ENCODE data around the gene SPTA1. TPM values are rescaled to one million over a fixed set of nuclear protein-coding genes. Genes with fewer than 3 reads are reported as not detected.

Gene SPTA1
- total RNA-seq, 4 donors from 2014 or later: 0.32 TPM; not detected in 3

- Histone ChIP-seq H3K36me3 (no peaks in the 10 kb centered on the region), H3K27ac (no peak overlapping the region), H3K9me3 (no peaks in the 10 kb centered on the region), H3K4me1 (no peaks in the 10 kb centered on the region), H3K4me3 (no peak overlapping the region), H3K27me3 (no peaks in the 10 kb centered on the region)
- DNase-seq: no peak
- no peak for TF ChIP-seq POLR2A (IDR thresholded peaks at IDR 0.05)
- TF ChIP-seq, protein P1, sequence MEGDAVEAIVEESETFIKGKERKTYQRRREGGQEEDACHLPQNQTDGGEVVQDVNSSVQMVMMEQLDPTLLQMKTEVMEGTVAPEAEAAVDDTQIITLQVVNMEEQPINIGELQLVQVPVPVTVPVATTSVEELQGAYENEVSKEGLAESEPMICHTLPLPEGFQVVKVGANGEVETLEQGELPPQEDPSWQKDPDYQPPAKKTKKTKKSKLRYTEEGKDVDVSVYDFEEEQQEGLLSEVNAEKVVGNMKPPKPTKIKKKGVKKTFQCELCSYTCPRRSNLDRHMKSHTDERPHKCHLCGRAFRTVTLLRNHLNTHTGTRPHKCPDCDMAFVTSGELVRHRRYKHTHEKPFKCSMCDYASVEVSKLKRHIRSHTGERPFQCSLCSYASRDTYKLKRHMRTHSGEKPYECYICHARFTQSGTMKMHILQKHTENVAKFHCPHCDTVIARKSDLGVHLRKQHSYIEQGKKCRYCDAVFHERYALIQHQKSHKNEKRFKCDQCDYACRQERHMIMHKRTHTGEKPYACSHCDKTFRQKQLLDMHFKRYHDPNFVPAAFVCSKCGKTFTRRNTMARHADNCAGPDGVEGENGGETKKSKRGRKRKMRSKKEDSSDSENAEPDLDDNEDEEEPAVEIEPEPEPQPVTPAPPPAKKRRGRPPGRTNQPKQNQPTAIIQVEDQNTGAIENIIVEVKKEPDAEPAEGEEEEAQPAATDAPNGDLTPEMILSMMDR (IDR thresholded peaks at IDR 0.05): no peak
- intact Hi-C loops (cut with DNase I): no loop called here
Measured at GRCh38 chr1:158649052-158649451, 37.5 kb downstream of the SPTA1 start.

GRCh38 chr1:158646465-158646864 lies 40.0 kb downstream of the SPTA1 start:
- DNase-seq: no peak
- WGBS, 2 donors: 92 to 100% methylated on average over 1 of the region's 1 CpG
- H3K27me3 ChIP-seq: no peaks in the 10 kb centered on the region
- H3K36me3 ChIP-seq: no peaks in the 10 kb centered on the region
- no peaks in the 10 kb centered on the region for H3K4me1 ChIP-seq
- TF ChIP-seq POLR2A (IDR thresholded peaks at IDR 0.05): no peak
- TF ChIP-seq, protein P1 (IDR thresholded peaks at IDR 0.05): no peak
- H3K9me3 ChIP-seq: no peaks in the 10 kb centered on the region
- H3K27ac ChIP-seq: no peak overlapping the region
- intact Hi-C loops (cut with DNase I): no loop called here
- no peak overlapping the region for H3K4me3 ChIP-seq

GRCh38 chr1:158644449-158644848 lies 42.1 kb downstream of the SPTA1 start:
- intact Hi-C loops (cut with DNase I): no loop called here
- TF ChIP-seq, protein P1 (IDR thresholded peaks at IDR 0.05): no peak
- no peak for TF ChIP-seq POLR2A (IDR thresholded peaks at IDR 0.05)
- Histone ChIP-seq H3K9me3 (no peaks in the 10 kb centered on the region), H3K4me1 (no peaks in the 10 kb centered on the region), H3K4me3 (no peak overlapping the region), H3K36me3 (no peaks in the 10 kb centered on the region), H3K27me3 (no peaks in the 10 kb centered on the region), H3K27ac (no peak overlapping the region)
- WGBS, 2 donors: 34 to 56% methylated on average over 2 of the region's 2 CpGs
- no peak for DNase-seq

DNA sequence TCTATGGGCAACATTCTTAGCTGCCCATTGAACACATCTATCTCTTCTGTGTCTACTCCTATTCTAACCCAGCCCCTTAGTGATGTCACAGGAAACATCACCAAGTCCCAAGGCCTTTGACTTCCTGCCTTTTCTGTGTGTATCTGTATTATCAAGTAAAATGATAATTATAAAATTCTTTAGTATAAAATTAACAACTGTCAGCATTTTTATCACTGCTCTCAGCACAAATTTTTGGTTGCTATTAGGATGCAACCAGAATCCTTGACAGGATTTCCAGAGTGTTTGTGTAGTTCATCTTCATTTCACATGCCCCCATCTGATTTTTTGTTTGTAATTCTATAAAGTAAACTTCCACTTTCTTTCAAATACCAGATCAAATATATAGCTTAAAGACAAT lies 47.6 kb downstream of the SPTA1 start:
- Histone ChIP-seq H3K4me3 (no peak overlapping the region), H3K9me3 (no peaks in the 10 kb centered on the region), H3K4me1 (no peaks in the 10 kb centered on the region), H3K36me3 (no peaks in the 10 kb centered on the region), H3K27ac (no peak overlapping the region), H3K27me3 (no peaks in the 10 kb centered on the region)
- TF ChIP-seq POLR2A (IDR thresholded peaks at IDR 0.05): no peak
- TF ChIP-seq, protein P1 (IDR thresholded peaks at IDR 0.05): no peak
- no peak for DNase-seq
- intact Hi-C loops (cut with DNase I): no loop called here

DNA sequence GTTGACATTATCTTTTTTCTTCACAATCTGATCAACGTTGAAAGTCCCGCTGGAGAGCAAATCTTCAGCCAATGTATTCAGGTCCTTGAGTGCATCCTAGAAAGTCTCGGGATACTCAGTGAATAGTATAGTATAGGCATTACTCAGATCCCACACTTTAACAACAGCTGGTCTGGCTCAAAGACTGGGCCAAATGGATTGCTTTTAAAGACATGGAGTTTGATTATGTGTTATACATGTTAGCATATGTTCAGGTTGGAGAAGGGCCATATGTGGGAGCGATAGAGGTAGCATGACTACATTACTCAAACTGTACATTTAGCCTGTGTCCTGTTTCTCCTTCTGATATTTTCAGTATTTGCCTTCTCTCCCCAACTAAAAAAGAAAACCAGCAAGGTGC lies 48.4 kb downstream of the SPTA1 start:
- no peaks in the 10 kb centered on the region for H3K4me1 ChIP-seq
- no peak overlapping the region for H3K4me3 ChIP-seq
- no peak for DNase-seq
- TF ChIP-seq, protein P1 (IDR thresholded peaks at IDR 0.05): no peak
- TF ChIP-seq POLR2A (IDR thresholded peaks at IDR 0.05): no peak
- no peaks in the 10 kb centered on the region for H3K9me3 ChIP-seq
- H3K27ac ChIP-seq: no peak overlapping the region
- H3K27me3 ChIP-seq: no peaks in the 10 kb centered on the region
- H3K36me3 ChIP-seq: no peaks in the 10 kb centered on the region
- WGBS, 2 donors: 73 to 79% methylated on average over 4 of the region's 4 CpGs
- intact Hi-C loops (cut with DNase I): no loop called here
